PC-3 (cell line): ENCODE measurements around the gene SF3A2. TPM values are rescaled to one million over a fixed set of nuclear protein-coding genes. Genes with fewer than 3 reads are reported as not detected.
A peak's percentile ranks its signal among the peaks of the same experiment; 100 is the strongest.

Experiments
- ATAC-seq: fragments of 200-7000 bp; cut with Tn5 transposase; 2 replicates; pipeline ENCODE4 v1.9.1; 2020; ENCODE audit warnings: mild to moderate bottlenecking, moderate library complexity
- BruUV-seq: library from RNA; stranded (reverse); fragments of 400-500 nt; replicated peaks from 2 replicates; lab custom pipeline; 2021; lab: Mats Ljungman, UMichigan
- CTCF ChIA-PET: fragments of 300-600 bp; sonication (Branson Sonifier 250); formaldehyde crosslinking; loops from one replicate; lab custom pipeline; 2022; ENCODE audit warnings: antibody characterized with exemption; lab: Charles Lee
- POLR2A ChIA-PET: fragments of 300-600 bp; sonication (Branson Sonifier 250); formaldehyde crosslinking; loops from one replicate; lab custom pipeline; 2022; ENCODE audit warnings: antibody characterized with exemption; ENCODE audit not compliant: unreplicated experiment; lab: Charles Lee
- DNase-seq: peaks from one replicate; pipeline ENCODE4 v3.0.0-alpha.2; 2015
- H2AFZ ChIP-seq: fragments of 300-600 bp; sonication (generic); 2 replicates; pipeline ENCODE4 v1.6.0; 2016; ENCODE audit warnings: antibody characterized with exemption, low read length
- H3F3A ChIP-seq: fragments of 300-600 bp; sonication (generic); one replicate; pipeline ENCODE4 v1.6.0; 2017; ENCODE audit warnings: antibody characterized with exemption, low read length, control low read depth, mild to moderate bottlenecking; ENCODE audit not compliant: unreplicated experiment
- H3K27ac ChIP-seq: fragments of 300-600 bp; sonication (generic); 2 replicates; pipeline ENCODE4 v1.5.1; 2016; ENCODE audit warnings: mild to moderate bottlenecking, low read length
- H3K27me3 ChIP-seq: fragments of 300-600 bp; sonication (generic); 2 replicates; pipeline ENCODE4 v1.6.1; 2016; ENCODE audit warnings: low read length, mixed read lengths
- H3K36me3 ChIP-seq: fragments of 300-600 bp; sonication (generic); 2 replicates; pipeline ENCODE4 v1.6.1; 2016; ENCODE audit warnings: low read depth, mixed run types, low read length, mixed read lengths
- H3K4me1 ChIP-seq: fragments of 300-600 bp; sonication (generic); 2 replicates; pipeline ENCODE4 v1.5.1; 2016; ENCODE audit warnings: low read length; ENCODE audit not compliant: insufficient read depth
- H3K4me2 ChIP-seq: fragments of 300-600 bp; sonication (generic); 2 replicates; pipeline ENCODE4 v1.6.0; 2016; ENCODE audit warnings: low read length
- H3K4me3 ChIP-seq: fragments of 300-600 bp; sonication (generic); 2 replicates; pipeline ENCODE4 v1.5.1; 2016; ENCODE audit warnings: mild to moderate bottlenecking, low read length, mixed read lengths
- H3K79me2 ChIP-seq: fragments of 300-600 bp; sonication (generic); 2 replicates; pipeline ENCODE4 v1.6.1; 2017; ENCODE audit warnings: low read length, mixed read lengths
- H3K9ac ChIP-seq: fragments of 300-600 bp; sonication (generic); 2 replicates; pipeline ENCODE4 v1.6.0; 2016; ENCODE audit warnings: mild to moderate bottlenecking, low read length
- H3K9me2 ChIP-seq: fragments of 300-600 bp; sonication (generic); replicated peaks from 2 replicates; pipeline ENCODE4 v1.6.1; 2016; ENCODE audit warnings: mixed run types, low read length, mixed read lengths
- H3K9me3 ChIP-seq: fragments of 300-600 bp; sonication (generic); 2 replicates; pipeline ENCODE4 v1.6.1; 2016; ENCODE audit warnings: low read length, mixed read lengths
- H4K20me1 ChIP-seq: fragments of 300-600 bp; sonication (generic); 2 replicates; pipeline ENCODE4 v1.6.1; 2016; ENCODE audit warnings: low read length, mixed read lengths
- EZH2 ChIP-seq: fragments of 300-600 bp; sonication (generic); IDR thresholded peaks from one replicate; pipeline ENCODE4 v1.6.1; 2017; ENCODE audit warnings: antibody characterized with exemption, mild to moderate bottlenecking, low read length; ENCODE audit not compliant: unreplicated experiment
- EZH2phosphoT487 ChIP-seq: fragments of 300-600 bp; sonication (generic); IDR thresholded peaks from 2 replicates; pipeline ENCODE4 v1.6.1; 2018; ENCODE audit warnings: mild to moderate bottlenecking, antibody characterized with exemption, low read length, borderline replicate concordance
- intact Hi-C: fragments of 100-400 bp; cut with micrococcal nuclease; formaldehyde crosslinking; loops from 2 replicates; pipeline ENCODE4 v1.9.0; 2023
- total RNA-seq: library from RNA; depleted of rRNA; stranded (reverse); fragments of >200 nt; gene quantifications from 2 replicates; pipeline ENCODE4 v1.2.3, GENCODE V29; 2014
- TF ChIP-seq, protein P1 (sequence below): fragments of 300-600 bp; sonication (generic); conservative IDR thresholded peaks from 2 replicates; pipeline ENCODE4 v1.5.1; 2017; ENCODE audit warnings: antibody characterized with exemption, low read depth, mild to moderate bottlenecking, low read length

SF3A2 gene
- total RNA-seq, 1 experiment from 2014 or later: 55.5 TPM

DNA sequence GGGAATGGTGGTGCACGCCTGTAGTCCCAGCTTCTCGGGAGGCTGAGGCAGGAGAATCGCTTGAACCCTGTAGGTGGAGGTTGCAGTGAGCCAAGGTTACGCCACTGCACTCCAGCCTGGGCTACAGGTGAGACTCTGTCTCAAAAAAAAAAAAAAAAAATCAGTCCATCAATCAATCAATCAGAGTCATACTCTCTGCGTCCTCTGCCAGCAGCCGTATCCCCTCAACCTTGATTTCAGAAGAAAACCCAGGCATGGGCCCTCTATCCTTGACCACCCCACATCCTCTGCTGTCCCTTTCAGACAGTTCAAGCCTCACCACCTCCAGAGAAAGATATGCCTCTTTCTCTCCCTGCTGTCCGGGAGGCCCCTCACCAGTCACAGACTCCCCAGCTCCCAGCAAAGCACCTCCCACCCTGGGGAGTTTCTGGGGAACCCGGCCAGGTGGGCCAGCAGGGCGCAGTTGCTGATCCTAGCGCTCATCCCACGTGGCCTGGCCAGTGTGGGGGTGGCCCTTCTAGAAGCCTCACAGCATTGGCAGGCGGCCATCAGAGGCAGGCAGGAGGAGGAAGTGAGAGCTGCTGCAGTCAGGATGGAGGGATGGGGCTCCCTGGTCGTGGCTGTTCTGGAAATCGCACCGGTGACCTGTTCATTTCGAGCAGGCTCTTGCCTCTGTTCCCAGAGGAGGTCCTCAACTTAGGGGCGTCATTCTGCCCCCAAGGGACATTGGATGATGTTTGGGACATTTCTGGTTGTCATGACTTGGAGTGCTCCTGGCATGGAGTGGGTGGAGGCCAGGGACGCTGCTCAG is 29.8 kb downstream of the SF3A2 start:
- Histone ChIP-seq H3K9me2 (no peaks in the 10 kb centered on the region), H3F3A (no peaks in the 10 kb centered on the region), H2AFZ (no peak overlapping the region), H3K79me2 (peaks cover 21% of the 10 kb centered on the region), H3K27me3 (no peaks in the 10 kb centered on the region), H4K20me1 (peaks cover 18% of the 10 kb centered on the region), H3K4me1 (peaks cover 4% of the 10 kb centered on the region), H3K9me3 (no peaks in the 10 kb centered on the region), H3K27ac (no peak overlapping the region), H3K4me2 (no peak overlapping the region), H3K9ac (no peak overlapping the region), H3K4me3 (no peak overlapping the region), H3K36me3 (0 out of 2 replicates have a peak, but pooled peaks cover 2% of the 10 kb centered on the region)
- ATAC-seq (no peak), DNase-seq (peak; percentile 39)
- POLR2A ChIA-PET: no interaction called here
- CTCF ChIA-PET: no interaction called here
- intact Hi-C loops: no loop called here
- TF ChIP-seq EZH2phosphoT487 (no peak), EZH2 (no peak)
- TF ChIP-seq, protein P1, sequence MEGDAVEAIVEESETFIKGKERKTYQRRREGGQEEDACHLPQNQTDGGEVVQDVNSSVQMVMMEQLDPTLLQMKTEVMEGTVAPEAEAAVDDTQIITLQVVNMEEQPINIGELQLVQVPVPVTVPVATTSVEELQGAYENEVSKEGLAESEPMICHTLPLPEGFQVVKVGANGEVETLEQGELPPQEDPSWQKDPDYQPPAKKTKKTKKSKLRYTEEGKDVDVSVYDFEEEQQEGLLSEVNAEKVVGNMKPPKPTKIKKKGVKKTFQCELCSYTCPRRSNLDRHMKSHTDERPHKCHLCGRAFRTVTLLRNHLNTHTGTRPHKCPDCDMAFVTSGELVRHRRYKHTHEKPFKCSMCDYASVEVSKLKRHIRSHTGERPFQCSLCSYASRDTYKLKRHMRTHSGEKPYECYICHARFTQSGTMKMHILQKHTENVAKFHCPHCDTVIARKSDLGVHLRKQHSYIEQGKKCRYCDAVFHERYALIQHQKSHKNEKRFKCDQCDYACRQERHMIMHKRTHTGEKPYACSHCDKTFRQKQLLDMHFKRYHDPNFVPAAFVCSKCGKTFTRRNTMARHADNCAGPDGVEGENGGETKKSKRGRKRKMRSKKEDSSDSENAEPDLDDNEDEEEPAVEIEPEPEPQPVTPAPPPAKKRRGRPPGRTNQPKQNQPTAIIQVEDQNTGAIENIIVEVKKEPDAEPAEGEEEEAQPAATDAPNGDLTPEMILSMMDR: no peak
- no TSS peak for BruUV-seq

DNA sequence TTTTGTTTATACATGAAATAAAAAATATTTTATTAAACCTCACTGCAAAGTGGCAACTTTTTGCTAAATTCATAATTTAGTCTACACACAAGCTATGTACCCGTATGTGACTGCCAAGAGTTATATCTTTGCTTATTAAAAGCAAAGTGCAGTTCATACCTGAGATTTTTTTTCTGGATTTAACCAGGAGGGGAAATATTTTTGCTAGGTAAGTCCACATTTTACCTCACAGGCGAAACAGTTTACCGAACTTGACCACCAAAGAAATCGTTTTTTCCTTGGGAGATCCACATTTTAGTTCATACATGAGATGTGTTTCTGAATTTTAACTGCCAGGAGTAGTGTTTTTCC is 31.8 kb downstream of the SF3A2 start:
- Histone ChIP-seq H2AFZ (peak overlapping the region; percentile 81), H3F3A (no peaks in the 10 kb centered on the region), H3K36me3 (peaks cover 10% of the 10 kb centered on the region; the same call in 1 of the 2 replicates), H3K9me3 (no peaks in the 10 kb centered on the region), H3K9me2 (no peaks in the 10 kb centered on the region), H3K27ac (no peak overlapping the region), H3K79me2 (peaks cover 41% of the 10 kb centered on the region), H3K27me3 (no peaks in the 10 kb centered on the region), H3K4me2 (peak overlapping the region; percentile 81), H3K4me1 (peaks cover 20% of the 10 kb centered on the region), H3K4me3 (peak overlapping the region; percentile 74), H3K9ac (peak overlapping the region; percentile 65), H4K20me1 (peaks cover 31% of the 10 kb centered on the region)
- TSS peak; percentile 85 for BruUV-seq
- intact Hi-C loops: no loop called here
- TF ChIP-seq, protein P1: no peak
- no peak for TF ChIP-seq EZH2
- TF ChIP-seq EZH2phosphoT487: no peak
- CTCF ChIA-PET: no interaction called here
- DNase-seq (no peak), ATAC-seq (no peak)
- POLR2A ChIA-PET: no interaction called here

DNA sequence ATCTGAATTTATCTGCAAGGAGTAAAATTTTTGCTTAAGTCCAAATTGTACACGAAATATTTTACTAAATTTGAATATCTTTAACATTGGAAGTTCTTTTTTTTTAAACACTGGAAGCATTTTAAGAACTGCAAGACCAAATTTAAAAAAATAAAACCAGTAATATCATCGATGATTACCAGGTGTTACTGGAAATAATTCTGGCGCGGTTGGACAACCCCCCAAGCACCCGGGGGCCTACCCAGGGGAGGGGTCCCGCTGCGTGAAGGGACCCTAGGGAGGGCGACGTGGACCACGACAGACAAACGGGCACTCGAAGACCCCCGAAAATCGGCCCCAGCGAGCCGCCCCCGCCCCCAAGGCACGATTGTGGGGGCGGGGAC is 32.2 kb downstream of the SF3A2 start:
- H3K79me2 ChIP-seq: peaks cover 43% of the 10 kb centered on the region
- CTCF ChIA-PET: no interaction called here
- ATAC-seq: no peak
- no peaks in the 10 kb centered on the region for H3F3A ChIP-seq
- no peak for TF ChIP-seq EZH2
- no peaks in the 10 kb centered on the region for H3K27me3 ChIP-seq
- no peaks in the 10 kb centered on the region for H3K9me3 ChIP-seq
- DNase-seq: no peak
- H3K36me3 ChIP-seq: peaks cover 10% of the 10 kb centered on the region; the same call in 1 of the 2 replicates
- POLR2A ChIA-PET: no interaction called here
- no peaks in the 10 kb centered on the region for H3K9me2 ChIP-seq
- peak overlapping the region; percentile 65 for H3K9ac ChIP-seq
- H3K4me2 ChIP-seq: peak overlapping the region; percentile 81
- intact Hi-C loops: no loop called here
- H3K27ac ChIP-seq: no peak overlapping the region
- H4K20me1 ChIP-seq: peaks cover 31% of the 10 kb centered on the region
- peak overlapping the region; percentile 74 for H3K4me3 ChIP-seq
- BruUV-seq: no TSS peak
- H3K4me1 ChIP-seq: peaks cover 21% of the 10 kb centered on the region
- H2AFZ ChIP-seq: peak overlapping the region; percentile 81
